HL-60 (cell line): ENCODE results near the gene TIMP3.

Experiments used
- GABPA ChIP-seq: IDR thresholded peaks from 2 replicates; pipeline ENCODE4 v1.6.1; 2012; ENCODE audit warnings: low read depth
- POLR2AphosphoS5 ChIP-seq: IDR thresholded peaks from 2 replicates; pipeline ENCODE4 v1.6.1; 2012; ENCODE audit warnings: low read depth
- SPI1 ChIP-seq: IDR thresholded peaks from 2 replicates; pipeline ENCODE4 v1.6.1; 2012; ENCODE audit warnings: low read depth, mild to moderate bottlenecking, borderline replicate concordance
- TF ChIP-seq, protein P1 (sequence below): IDR thresholded peaks from one replicate; pipeline ENCODE4 v1.5.1; 2011; ENCODE audit warnings: low read length, control low read depth, inconsistent platforms; ENCODE audit not compliant: insufficient read depth
- TF ChIP-seq, protein P2 (sequence below): IDR thresholded peaks from 2 replicates; pipeline ENCODE4 v1.6.1; 2012; ENCODE audit warnings: low read depth; ENCODE audit not compliant: insufficient replicate concordance

DNA sequence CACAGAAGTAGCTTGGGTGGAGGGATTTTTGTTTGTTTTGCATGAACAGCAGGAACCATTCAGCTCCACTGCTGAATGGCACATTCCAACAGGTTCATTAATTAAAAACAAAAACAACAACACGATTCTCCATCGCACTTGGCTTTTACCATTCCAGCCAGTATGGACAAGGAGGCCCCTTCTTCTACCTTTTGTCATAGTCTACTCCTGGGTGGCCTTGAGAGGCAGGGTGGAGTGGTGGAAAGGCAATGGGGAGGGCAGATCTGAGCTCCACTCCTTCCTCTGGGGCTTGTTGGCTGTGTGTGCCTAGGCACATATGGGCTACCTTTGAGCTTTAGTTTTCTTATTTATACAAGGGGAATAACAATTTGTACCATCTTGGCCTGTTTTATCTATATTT, 4.8 kb downstream of the TIMP3 start:
- TF ChIP-seq, protein P1, sequence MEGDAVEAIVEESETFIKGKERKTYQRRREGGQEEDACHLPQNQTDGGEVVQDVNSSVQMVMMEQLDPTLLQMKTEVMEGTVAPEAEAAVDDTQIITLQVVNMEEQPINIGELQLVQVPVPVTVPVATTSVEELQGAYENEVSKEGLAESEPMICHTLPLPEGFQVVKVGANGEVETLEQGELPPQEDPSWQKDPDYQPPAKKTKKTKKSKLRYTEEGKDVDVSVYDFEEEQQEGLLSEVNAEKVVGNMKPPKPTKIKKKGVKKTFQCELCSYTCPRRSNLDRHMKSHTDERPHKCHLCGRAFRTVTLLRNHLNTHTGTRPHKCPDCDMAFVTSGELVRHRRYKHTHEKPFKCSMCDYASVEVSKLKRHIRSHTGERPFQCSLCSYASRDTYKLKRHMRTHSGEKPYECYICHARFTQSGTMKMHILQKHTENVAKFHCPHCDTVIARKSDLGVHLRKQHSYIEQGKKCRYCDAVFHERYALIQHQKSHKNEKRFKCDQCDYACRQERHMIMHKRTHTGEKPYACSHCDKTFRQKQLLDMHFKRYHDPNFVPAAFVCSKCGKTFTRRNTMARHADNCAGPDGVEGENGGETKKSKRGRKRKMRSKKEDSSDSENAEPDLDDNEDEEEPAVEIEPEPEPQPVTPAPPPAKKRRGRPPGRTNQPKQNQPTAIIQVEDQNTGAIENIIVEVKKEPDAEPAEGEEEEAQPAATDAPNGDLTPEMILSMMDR, result no peak
- TF ChIP-seq, protein P2, sequence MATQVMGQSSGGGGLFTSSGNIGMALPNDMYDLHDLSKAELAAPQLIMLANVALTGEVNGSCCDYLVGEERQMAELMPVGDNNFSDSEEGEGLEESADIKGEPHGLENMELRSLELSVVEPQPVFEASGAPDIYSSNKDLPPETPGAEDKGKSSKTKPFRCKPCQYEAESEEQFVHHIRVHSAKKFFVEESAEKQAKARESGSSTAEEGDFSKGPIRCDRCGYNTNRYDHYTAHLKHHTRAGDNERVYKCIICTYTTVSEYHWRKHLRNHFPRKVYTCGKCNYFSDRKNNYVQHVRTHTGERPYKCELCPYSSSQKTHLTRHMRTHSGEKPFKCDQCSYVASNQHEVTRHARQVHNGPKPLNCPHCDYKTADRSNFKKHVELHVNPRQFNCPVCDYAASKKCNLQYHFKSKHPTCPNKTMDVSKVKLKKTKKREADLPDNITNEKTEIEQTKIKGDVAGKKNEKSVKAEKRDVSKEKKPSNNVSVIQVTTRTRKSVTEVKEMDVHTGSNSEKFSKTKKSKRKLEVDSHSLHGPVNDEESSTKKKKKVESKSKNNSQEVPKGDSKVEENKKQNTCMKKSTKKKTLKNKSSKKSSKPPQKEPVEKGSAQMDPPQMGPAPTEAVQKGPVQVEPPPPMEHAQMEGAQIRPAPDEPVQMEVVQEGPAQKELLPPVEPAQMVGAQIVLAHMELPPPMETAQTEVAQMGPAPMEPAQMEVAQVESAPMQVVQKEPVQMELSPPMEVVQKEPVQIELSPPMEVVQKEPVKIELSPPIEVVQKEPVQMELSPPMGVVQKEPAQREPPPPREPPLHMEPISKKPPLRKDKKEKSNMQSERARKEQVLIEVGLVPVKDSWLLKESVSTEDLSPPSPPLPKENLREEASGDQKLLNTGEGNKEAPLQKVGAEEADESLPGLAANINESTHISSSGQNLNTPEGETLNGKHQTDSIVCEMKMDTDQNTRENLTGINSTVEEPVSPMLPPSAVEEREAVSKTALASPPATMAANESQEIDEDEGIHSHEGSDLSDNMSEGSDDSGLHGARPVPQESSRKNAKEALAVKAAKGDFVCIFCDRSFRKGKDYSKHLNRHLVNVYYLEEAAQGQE, result no peak
- TF ChIP-seq POLR2AphosphoS5, result no peak
- no peak for TF ChIP-seq SPI1
- no peak for TF ChIP-seq GABPA
